ENCODE data around the gene MVP.

GRCh38 chr16:29826342-29826695 is 6.1 kb downstream of the MVP start:
- TF ChIP-seq CTCF (IDR thresholded peaks at IDR 0.05) = no peak
- TF ChIP-seq EP300 (IDR thresholded peaks at IDR 0.05) = no peak
- TF ChIP-seq POLR2A (IDR thresholded peaks at IDR 0.05) = no peak
- TF ChIP-seq POLR2AphosphoS5 (IDR thresholded peaks at IDR 0.05) = no peak

Data from sigmoid colon (tissue), 4 donors.